IMR-90 (cell line): Measurements from ENCODE around the gene TAF4B.

Source experiments
- BHLHE40 ChIP-seq: fragments of 150-350 bp; IDR thresholded peaks from 2 replicates; pipeline ENCODE4 v1.6.1; 2016; ENCODE audit warnings: mild to moderate bottlenecking, low read depth, low read length
- CTCF ChIP-seq: conservative IDR thresholded peaks from 2 replicates; pipeline ENCODE4 v1.5.1; 2012; ENCODE audit warnings: mild to moderate bottlenecking, low read depth, low read length, improper control_type of control experiment
- ELK1 ChIP-seq: fragments of 150-350 bp; IDR thresholded peaks from 2 replicates; pipeline ENCODE4 v1.6.1; 2016; ENCODE audit warnings: low read depth, mild to moderate bottlenecking, low read length, moderate library complexity, borderline replicate concordance
- MAFK ChIP-seq: IDR thresholded peaks from 2 replicates; pipeline ENCODE4 v1.6.1; 2012; ENCODE audit warnings: low read depth, low read length, improper control_type of control experiment
- NFE2L2 ChIP-seq: fragments of 150-350 bp; IDR thresholded peaks from 2 replicates; pipeline ENCODE4 v1.6.1; 2016; ENCODE audit warnings: low read depth, mild to moderate bottlenecking, low read length
- POLR2A ChIP-seq: IDR thresholded peaks from 2 replicates; pipeline ENCODE4 v1.6.1; 2012; ENCODE audit warnings: mild to moderate bottlenecking, low read depth, low read length
- RAD21 ChIP-seq: IDR thresholded peaks from 2 replicates; pipeline ENCODE4 v1.6.1; 2012; ENCODE audit warnings: low read length, improper control_type of control experiment
- RFX5 ChIP-seq: IDR thresholded peaks from 2 replicates; pipeline ENCODE4 v1.8.0; 2012; ENCODE audit warnings: low read depth, mild to moderate bottlenecking, low read length, moderate library complexity
- SMC3 ChIP-seq: fragments of 150-350 bp; IDR thresholded peaks from 2 replicates; pipeline ENCODE4 v1.6.1; 2016; ENCODE audit warnings: low read depth, mild to moderate bottlenecking, antibody characterized with exemption, low read length, moderate library complexity
- USF2 ChIP-seq: fragments of 150-350 bp; IDR thresholded peaks from 2 replicates; pipeline ENCODE4 v1.6.1; 2017; ENCODE audit warnings: mild to moderate bottlenecking, antibody characterized with exemption, low read length, low read depth

- TF ChIP-seq RFX5 (no peak), RAD21 (no peak), ELK1 (no peak), CTCF (no peak), BHLHE40 (no peak), NFE2L2 (no peak), POLR2A (no peak), MAFK (no peak), USF2 (no peak), SMC3 (no peak)
These were observed 17.3 kb upstream of the TAF4B start for GRCh38 chr18:26208977-26209376.
